ENCODE data around the gene TRMT2A. TPM values are rescaled to one million over a fixed set of nuclear protein-coding genes. Genes with fewer than 3 reads are reported as not detected.

The TRMT2A gene
- total RNA-seq, 1 donor from 2014 or later, result 62.9 TPM

Small RNA genes within 50 kb of the gene (microRNA-seq; reads per million reads assigned to microRNA genes)
- not detected for gene MIR6816 (ENCODE audit: unreplicated experiment)

Other genes with a start within 250 kb of the TRMT2A start
- 92.1 and 94.1 TPM in 2 replicates for gene COMT, start 175.5 kb downstream of the TRMT2A start, total RNA-seq
- gene TXNRD2, start 175.4 kb downstream of the TRMT2A start, total RNA-seq, result 12.6 and 13.1 TPM in 2 replicates
- gene ARVCF, start 100.4 kb downstream of the TRMT2A start, total RNA-seq, result 26.5 and 29.3 TPM in 2 replicates
- 24.9 and 28.1 TPM in 2 replicates for gene TANGO2, start 96.1 kb downstream of the TRMT2A start, total RNA-seq
- 44.0 and 45.1 TPM in 2 replicates for gene DGCR8, start 37.0 kb downstream of the TRMT2A start, total RNA-seq
- 97.0 and 104 TPM in 2 replicates for gene RANBP1, start 1.1 kb downstream of the TRMT2A start, total RNA-seq
- 102 and 108 TPM in 2 replicates for gene ZDHHC8, start 14.6 kb upstream of the TRMT2A start, total RNA-seq
- 0.56 and 1.6 TPM in 2 replicates for gene CCDC188, start 33.8 kb upstream of the TRMT2A start, total RNA-seq
- gene RTN4R, start 151.1 kb upstream of the TRMT2A start, total RNA-seq, result 1.5 and 2.1 TPM in 2 replicates
- gene DGCR6L, start 202.8 kb upstream of the TRMT2A start, total RNA-seq, result 55.0 and 59.4 TPM in 2 replicates

All from osteocyte (in vitro differentiated cells).